Measurements from ENCODE around the gene CUX1.

DNA sequence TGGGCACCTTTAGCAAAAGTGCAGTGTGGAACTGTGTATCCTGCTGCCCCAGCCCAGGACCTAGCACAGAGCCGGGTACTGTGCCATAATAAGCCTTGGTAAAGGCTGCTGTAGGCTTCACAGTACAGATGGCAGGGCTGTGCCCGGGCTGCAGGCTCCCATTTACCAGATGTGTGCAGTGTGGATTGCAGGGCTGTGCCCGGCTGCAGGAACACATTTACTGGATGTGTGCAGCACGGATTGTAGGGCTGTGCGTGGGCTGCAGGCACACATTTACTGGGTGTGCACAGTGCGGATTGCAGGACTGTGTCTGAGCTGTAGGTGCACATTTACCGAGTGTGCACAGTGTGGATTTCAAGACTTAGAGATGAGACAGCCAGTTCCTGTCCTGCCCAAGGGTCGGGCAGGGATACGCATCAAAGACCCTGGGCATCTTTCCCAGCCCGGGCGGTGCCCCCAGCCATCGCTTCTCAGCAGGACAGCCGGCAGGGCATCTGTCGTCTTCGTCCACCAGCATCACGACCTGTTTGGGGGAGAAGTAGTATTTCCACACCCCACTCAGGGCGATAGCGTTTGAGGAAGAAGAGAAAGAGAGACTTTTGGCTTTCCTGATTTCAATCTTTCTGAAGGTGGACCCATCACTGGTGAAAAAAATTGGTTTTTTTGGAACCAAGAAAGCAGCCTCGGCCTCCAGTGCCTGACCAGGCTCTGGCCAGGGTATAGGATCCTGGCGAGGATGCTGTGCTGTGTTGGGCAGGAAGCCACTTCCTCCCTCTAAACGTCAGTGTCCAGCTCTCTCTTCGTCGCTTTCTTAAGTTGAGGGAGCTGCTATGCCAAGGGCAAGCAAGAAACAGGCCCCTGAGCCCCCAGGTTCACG, 180.8 kb downstream of the CUX1 start:
- TF ChIP-seq, protein P1, sequence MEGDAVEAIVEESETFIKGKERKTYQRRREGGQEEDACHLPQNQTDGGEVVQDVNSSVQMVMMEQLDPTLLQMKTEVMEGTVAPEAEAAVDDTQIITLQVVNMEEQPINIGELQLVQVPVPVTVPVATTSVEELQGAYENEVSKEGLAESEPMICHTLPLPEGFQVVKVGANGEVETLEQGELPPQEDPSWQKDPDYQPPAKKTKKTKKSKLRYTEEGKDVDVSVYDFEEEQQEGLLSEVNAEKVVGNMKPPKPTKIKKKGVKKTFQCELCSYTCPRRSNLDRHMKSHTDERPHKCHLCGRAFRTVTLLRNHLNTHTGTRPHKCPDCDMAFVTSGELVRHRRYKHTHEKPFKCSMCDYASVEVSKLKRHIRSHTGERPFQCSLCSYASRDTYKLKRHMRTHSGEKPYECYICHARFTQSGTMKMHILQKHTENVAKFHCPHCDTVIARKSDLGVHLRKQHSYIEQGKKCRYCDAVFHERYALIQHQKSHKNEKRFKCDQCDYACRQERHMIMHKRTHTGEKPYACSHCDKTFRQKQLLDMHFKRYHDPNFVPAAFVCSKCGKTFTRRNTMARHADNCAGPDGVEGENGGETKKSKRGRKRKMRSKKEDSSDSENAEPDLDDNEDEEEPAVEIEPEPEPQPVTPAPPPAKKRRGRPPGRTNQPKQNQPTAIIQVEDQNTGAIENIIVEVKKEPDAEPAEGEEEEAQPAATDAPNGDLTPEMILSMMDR (IDR thresholded peaks at IDR 0.05): no peak
- TF ChIP-seq POLR2A (IDR thresholded peaks at IDR 0.05): no peak

Measured in uterus (tissue), 2 donors.